Measurements from ENCODE around the gene FKBP14. TPM values are rescaled to one million over a fixed set of nuclear protein-coding genes. Genes with fewer than 3 reads are reported as not detected.

The FKBP14 gene
- total RNA-seq, 1 donor from 2014 or later: 42.4 TPM

DNA sequence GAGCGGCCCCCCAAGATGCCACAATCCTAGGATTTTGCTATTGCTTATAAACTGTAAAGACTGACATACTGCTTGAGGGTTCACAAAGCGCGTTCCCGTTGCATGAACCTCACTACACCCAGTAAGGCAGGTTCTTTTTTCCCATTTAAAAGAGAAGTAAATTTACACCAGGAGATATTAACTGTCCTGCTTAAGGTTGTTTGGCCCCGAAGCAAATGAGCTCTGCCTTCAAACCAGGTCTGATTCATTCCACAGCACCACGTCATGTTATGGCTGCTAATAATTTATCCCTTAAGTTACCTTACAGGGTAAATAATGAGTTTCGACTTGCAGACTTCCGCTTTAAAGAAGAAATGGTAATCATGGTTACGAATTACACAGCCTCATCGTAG lies 559 bp upstream of the FKBP14 start:
- TF ChIP-seq, protein P1, sequence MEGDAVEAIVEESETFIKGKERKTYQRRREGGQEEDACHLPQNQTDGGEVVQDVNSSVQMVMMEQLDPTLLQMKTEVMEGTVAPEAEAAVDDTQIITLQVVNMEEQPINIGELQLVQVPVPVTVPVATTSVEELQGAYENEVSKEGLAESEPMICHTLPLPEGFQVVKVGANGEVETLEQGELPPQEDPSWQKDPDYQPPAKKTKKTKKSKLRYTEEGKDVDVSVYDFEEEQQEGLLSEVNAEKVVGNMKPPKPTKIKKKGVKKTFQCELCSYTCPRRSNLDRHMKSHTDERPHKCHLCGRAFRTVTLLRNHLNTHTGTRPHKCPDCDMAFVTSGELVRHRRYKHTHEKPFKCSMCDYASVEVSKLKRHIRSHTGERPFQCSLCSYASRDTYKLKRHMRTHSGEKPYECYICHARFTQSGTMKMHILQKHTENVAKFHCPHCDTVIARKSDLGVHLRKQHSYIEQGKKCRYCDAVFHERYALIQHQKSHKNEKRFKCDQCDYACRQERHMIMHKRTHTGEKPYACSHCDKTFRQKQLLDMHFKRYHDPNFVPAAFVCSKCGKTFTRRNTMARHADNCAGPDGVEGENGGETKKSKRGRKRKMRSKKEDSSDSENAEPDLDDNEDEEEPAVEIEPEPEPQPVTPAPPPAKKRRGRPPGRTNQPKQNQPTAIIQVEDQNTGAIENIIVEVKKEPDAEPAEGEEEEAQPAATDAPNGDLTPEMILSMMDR (IDR thresholded peaks at IDR 0.05; ENCODE audit: unreplicated experiment): no peak
- H3K36me3 Mint-ChIP-seq: no peaks in the 10 kb centered on the region
- no peak overlapping the region for H3K4me3 Mint-ChIP-seq

DNA sequence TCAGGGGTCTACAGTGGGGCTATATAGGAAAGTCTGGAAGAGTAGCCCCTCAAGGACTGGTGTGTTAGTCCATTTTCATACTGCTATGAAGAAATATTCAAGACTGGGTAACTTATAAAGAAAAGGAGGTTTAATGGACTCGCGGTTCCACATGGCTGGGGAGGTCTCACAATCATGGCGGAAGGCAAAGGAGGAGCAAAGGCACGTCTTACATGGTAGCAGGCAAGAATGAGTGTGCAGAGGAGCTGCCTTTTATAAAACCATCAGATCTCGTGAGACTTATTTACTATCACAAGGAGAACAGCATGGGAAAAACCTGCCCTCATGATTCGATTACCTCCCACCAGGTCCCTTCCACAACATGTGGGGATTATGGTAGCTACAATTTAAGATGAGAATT lies 3.0 kb downstream of the FKBP14 start:
- DNase-seq (ENCODE audit: low spot score in 2 of 2, unreplicated experiment in 2 of 2): no peak
- Mint-ChIP-seq H3K4me3 (no peak overlapping the region), H3K9me3 (no peaks in the 10 kb centered on the region), H3K4me1 (peaks cover 42% of the 10 kb centered on the region), H3K27me3 (ENCODE audit: low read depth) (no peaks in the 10 kb centered on the region), H3K27ac (no peak overlapping the region), H3K36me3 (no peaks in the 10 kb centered on the region)
- TF ChIP-seq, protein P1 (IDR thresholded peaks at IDR 0.05; ENCODE audit: unreplicated experiment): no peak

More for the DNA sequence above, 559 bp upstream of the FKBP14 start:
- Mint-ChIP-seq H3K4me1 (peaks cover 34% of the 10 kb centered on the region), H3K27ac (peak overlapping the region; percentile 89), H3K27me3 (ENCODE audit: low read depth) (no peaks in the 10 kb centered on the region), H3K9me3 (no peaks in the 10 kb centered on the region)
- no peak for DNase-seq (ENCODE audit: low spot score in 2 of 2, unreplicated experiment in 2 of 2)

DNA sequence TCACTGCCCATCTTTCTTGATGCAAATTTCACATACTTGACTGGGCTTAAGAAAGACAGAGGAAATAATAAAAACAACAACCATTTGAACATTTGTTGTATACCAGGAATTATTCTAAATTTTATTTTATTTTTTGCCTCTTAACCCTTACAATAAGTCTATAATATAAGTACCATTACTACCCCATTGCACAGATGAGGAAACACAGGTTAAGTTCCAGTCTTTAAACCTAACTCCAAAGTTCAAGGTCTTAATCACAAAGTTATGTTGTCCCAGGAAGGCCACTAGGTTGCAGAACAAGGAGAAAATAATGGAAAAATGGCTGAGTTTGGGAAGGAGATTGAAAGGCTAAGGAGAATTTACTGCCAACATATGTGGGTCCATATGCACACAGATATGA lies 3.5 kb downstream of the FKBP14 start:
- H3K4me3 Mint-ChIP-seq: no peak overlapping the region
- H3K36me3 Mint-ChIP-seq: peaks cover 4% of the 10 kb centered on the region
- H3K27ac Mint-ChIP-seq: no peak overlapping the region
- no peaks in the 10 kb centered on the region for H3K27me3 Mint-ChIP-seq (ENCODE audit: low read depth)
- TF ChIP-seq, protein P1 (IDR thresholded peaks at IDR 0.05; ENCODE audit: unreplicated experiment): no peak
- H3K4me1 Mint-ChIP-seq: peaks cover 42% of the 10 kb centered on the region
- H3K9me3 Mint-ChIP-seq: no peaks in the 10 kb centered on the region
- DNase-seq (ENCODE audit: low spot score in 2 of 2, unreplicated experiment in 2 of 2): no peak

DNA sequence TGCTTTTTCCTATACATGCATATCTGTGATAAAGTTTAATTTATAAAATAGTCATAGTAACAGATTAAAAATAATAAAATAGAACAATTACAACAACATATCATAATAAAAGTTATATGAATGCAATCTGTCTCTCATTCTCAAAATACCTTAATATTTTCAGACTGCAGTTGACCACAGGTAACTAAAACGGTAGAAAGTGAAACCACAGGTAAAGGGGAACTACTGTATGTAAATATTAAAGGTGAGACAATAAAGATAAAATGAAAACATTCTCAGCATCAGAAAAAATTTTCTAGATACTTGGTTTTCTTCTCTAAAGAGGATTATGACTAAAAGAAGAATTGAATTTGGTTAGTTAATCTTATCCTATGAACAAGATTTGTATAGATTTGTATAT lies 6.0 kb downstream of the FKBP14 start:
- no peaks in the 10 kb centered on the region for H3K9me3 Mint-ChIP-seq
- peaks cover 30% of the 10 kb centered on the region for H3K4me1 Mint-ChIP-seq
- no peak for DNase-seq (ENCODE audit: low spot score in 2 of 2, unreplicated experiment in 2 of 2)
- no peaks in the 10 kb centered on the region for H3K27me3 Mint-ChIP-seq (ENCODE audit: low read depth)
- peaks cover 12% of the 10 kb centered on the region for H3K36me3 Mint-ChIP-seq
- TF ChIP-seq, protein P1 (IDR thresholded peaks at IDR 0.05; ENCODE audit: unreplicated experiment): no peak
- no peak overlapping the region for H3K27ac Mint-ChIP-seq
- no peak overlapping the region for H3K4me3 Mint-ChIP-seq

DNA sequence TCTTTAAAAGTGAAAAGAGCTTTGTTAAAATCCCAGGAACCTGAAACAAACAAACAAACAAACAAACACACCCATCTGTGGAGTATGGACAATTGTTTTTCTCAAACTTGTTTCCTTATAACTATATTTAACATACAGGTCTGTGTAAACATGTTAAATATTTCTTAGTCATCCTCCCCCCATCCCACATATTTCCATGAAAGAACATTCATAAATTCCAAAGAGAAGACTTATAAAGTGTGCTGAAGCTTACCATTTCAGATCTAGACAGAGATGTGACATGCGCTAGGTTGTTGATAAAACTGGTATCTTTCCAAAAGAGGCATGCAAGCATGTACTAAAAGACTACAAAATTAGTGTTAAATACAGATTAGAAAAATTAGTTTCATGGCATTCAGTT lies 6.5 kb downstream of the FKBP14 start:
- Mint-ChIP-seq H3K9me3 (no peaks in the 10 kb centered on the region), H3K4me1 (peaks cover 24% of the 10 kb centered on the region), H3K27me3 (ENCODE audit: low read depth) (no peaks in the 10 kb centered on the region), H3K4me3 (no peak overlapping the region), H3K27ac (no peak overlapping the region), H3K36me3 (peaks cover 12% of the 10 kb centered on the region)
- DNase-seq (ENCODE audit: low spot score in 2 of 2, unreplicated experiment in 2 of 2): no peak
- TF ChIP-seq, protein P1 (IDR thresholded peaks at IDR 0.05; ENCODE audit: unreplicated experiment): no peak

DNA sequence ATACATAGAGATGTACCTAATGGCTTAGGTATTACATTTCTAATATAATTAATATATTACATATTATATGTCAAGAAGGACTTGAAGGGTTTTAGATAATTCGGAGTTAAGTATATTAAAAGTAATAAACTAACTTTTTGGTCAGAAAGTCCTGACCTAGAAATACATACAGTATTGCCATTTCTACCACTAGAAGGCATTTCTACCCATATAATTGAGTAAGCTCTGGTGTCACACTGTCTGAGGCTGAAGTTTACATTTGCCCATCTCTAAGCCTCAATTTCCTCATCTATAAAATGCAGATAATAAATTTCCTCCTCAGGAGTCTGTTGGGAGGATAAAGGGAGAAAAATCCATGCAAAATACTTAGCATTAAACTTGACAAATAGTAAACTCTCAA lies 7.1 kb downstream of the FKBP14 start:
- Mint-ChIP-seq H3K27me3 (ENCODE audit: low read depth) (no peaks in the 10 kb centered on the region), H3K4me3 (no peak overlapping the region), H3K9me3 (no peaks in the 10 kb centered on the region), H3K36me3 (peaks cover 15% of the 10 kb centered on the region), H3K27ac (no peak overlapping the region), H3K4me1 (peaks cover 19% of the 10 kb centered on the region)
- DNase-seq (ENCODE audit: low spot score in 2 of 2, unreplicated experiment in 2 of 2): no peak
- TF ChIP-seq, protein P1 (IDR thresholded peaks at IDR 0.05; ENCODE audit: unreplicated experiment): no peak
